Measurements from ENCODE around the gene RGS13. TPM values are rescaled to one million over a fixed set of nuclear protein-coding genes. Genes with fewer than 3 reads are reported as not detected.
A peak's percentile ranks its signal among the peaks of the same experiment; 100 is the strongest.

Gene RGS13
- total and polyA plus RNA-seq, 10 of the 15 experiments (the other 5 are each of a cell fraction or from before 2014, with no cell fraction given), result 0.23 to 16.0 (median 0.36) TPM; not detected in 1

- no peak for TF ChIP-seq ZBTB11 (CRISPR knock-in tag; IDR thresholded peaks at IDR 0.05)
- TF ChIP-seq ATF7 (IDR thresholded peaks at IDR 0.05; ENCODE audit: low read depth), result peak; percentile 92
- peak; percentile 60; the same call in 1 of the 2 replicates for TF ChIP-seq USF2 (IDR thresholded peaks at IDR 0.05; ENCODE audit: borderline replicate concordance, low read depth, low read length)
- TF ChIP-seq CUX1 (IDR thresholded peaks at IDR 0.05; ENCODE audit: insufficient replicate concordance, low read depth, low read length), result no peak
- peak; percentile 98 to 100 for TF ChIP-seq EP300 (IDR thresholded peaks at IDR 0.05; ENCODE audit: borderline replicate concordance in 1 of 2, control insufficient read depth in 1 of 2, low read depth in 2 of 2, low read length in 2 of 2)
- TF ChIP-seq EZH2 (IDR thresholded peaks at IDR 0.05; ENCODE audit: borderline replicate concordance, control insufficient read depth, low read depth, low read length), result no peak
- peak; percentile 98 for TF ChIP-seq GATAD2B (conservative IDR thresholded peaks at IDR 0.05; ENCODE audit: low read depth)
- TF ChIP-seq E2F8 (IDR thresholded peaks at IDR 0.05; ENCODE audit: low read depth, partially characterized antibody), result peak; percentile 82
- TF ChIP-seq ZNF384 (IDR thresholded peaks at IDR 0.05; ENCODE audit: borderline replicate concordance, low read depth, low read length), result no peak; the same call in 1 of the 2 replicates
- no peak for TF ChIP-seq GABPA (IDR thresholded peaks at IDR 0.05; ENCODE audit: low read depth)
- no peak for TF ChIP-seq KDM1A (IDR thresholded peaks at IDR 0.05; ENCODE audit: borderline replicate concordance)
- no peak for TF ChIP-seq E2F4 (IDR thresholded peaks at IDR 0.05; ENCODE audit: low read depth, low read length)
Observed at GRCh38 chr1:192609110-192610079, 26.6 kb upstream of the RGS13 start (continued).
